HG03025 (cell line): Measurements from ENCODE around the gene PARVG.

Source experiments
- ATAC-seq: cut with Tn5 transposase; IDR thresholded peaks from one replicate; pipeline ENCODE4 v1.9.1; 2021; ENCODE audit warnings: mild to moderate bottlenecking, moderate library complexity; ENCODE audit not compliant: unreplicated experiment, low FRiP score

Gene PARVG

GRCh38 chr22:44210722-44211121 is 30.0 kb downstream of the PARVG start:
- ATAC-seq: no peak

DNA sequence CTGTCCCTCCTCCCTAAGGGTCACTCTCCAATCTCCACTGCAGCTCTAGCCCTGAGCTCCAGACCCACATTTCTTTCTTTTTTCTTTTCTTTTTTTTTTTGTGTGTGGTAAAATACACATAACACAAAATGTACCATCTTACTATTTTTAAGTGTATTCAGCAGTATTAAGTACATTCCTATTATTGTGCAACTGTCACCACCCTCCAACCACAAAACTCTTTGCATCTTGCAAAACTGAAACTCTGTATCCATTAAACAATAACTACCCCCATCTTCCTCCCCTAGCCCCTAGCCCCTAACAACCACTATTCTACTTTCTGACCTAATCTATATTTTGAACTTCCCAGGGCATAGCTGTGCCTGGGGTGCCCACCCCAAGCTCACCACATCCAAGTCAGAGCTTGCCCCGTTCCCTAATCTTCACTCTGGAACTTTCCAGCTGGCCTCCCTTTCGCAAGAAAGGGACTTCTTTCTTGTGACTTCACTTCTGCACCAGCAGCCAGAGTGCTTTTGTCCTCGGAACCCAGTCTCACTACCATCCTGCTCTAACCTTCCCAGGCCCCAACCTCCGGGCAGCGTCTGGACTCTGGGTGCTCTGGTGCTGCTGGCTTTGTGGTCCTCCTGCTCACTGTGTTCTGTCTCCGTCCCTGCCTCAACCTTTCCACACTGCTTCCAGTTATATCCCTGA is 30.7 kb downstream of the PARVG start:
- ATAC-seq: no peak

DNA sequence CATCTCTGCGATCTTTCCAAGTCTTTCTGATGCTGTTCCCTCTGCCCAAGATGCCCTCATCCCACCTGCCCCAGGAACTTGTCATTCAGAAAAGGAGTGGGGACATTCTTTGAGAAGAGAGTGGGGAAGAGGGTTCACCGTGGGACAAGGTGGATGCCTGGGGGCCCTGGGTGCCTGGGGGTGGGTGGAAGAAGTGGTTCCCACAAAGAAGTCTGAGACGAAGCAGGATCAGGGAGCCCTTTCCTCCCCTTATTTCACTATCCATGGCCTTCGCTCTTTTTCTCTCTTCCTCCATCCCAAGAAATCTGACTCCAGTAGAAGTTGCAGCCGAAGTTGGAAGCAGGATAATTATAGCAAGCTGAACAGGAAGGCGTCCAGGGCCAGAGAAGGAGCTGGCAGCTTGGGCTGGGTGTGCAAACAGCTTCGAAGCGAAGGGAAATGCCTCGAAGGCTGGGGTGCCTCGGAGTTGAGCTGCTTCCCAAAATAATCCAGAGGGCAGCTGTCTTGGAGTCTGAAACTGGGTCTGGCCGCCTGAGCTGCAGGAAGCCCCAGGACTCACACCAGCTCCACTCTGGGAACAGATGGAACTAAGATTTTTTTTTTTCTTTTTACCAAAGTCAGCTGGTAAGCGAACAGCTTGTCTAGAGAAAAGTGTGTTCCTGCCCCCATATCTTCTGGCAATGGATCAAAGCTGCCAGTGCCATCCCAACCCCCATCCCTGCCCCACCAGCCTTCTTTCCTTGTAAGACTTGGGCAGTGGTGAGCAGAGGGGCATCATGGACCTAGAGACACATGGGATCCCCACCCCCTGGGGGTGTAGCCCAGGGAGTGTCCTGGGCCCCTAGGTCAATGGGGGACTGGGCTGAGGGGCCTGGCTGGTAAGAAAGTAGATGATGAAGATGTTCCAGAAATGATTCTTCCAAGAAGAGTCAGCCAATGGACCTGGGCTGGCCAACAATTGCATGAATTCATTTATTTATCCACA is 31.5 kb downstream of the PARVG start:
- no peak for ATAC-seq

DNA sequence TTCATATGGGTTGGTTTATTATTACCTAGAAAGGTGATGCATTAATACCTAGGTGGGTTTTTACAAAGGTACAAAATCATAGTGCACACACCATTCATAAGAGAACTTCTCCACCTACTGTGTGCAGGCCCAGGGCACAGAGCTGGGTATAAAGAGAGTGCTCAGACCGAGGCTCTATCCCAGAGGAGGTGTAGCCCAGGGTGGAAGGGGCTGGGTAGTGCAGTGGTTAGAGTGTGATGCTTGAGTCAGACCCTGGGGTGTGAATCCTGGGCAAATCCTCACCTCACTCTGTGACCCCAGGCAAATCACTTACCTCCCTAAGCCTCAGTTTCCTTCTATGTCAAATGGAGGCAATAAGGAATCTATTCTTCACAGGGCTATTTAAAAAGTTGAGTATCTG is 32.2 kb downstream of the PARVG start:
- ATAC-seq: no peak

- no peak for ATAC-seq
Measured at GRCh38 chr22:44213489-44214043, 32.8 kb downstream of the PARVG start.

- ATAC-seq: no peak
Measured at GRCh38 chr22:44214187-44214586, 33.5 kb downstream of the PARVG start.

- no peak for ATAC-seq
Measured at GRCh38 chr22:44214764-44215163, 34.0 kb downstream of the PARVG start.

DNA sequence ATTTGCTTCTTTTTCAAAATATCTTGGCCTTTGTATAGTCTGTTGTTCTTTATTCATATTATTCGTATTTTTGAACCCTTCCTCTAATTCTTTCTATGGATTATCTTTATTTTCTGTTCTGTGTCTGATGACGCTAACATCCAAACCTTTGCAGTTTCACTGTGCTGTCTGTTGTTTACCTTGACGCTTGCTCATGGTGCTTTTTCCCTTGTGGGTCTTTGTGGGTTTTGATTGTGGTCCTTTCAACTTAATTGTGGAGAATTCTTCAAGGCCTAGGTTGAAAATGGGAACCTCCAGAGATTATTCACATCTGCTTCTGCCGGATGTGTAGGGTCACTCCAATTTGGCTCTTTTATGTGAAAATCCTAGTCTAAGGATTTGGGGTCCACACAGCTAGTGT is 34.6 kb downstream of the PARVG start:
- no peak for ATAC-seq

GRCh38 chr22:44217346-44217745 is 36.6 kb downstream of the PARVG start:
- ATAC-seq: no peak

GRCh38 chr22:44218071-44218470 is 37.3 kb downstream of the PARVG start:
- no peak for ATAC-seq

- no peak for ATAC-seq
Measured at GRCh38 chr22:44219101-44219870, 38.6 kb downstream of the PARVG start.

GRCh38 chr22:44220727-44221680 is 40.3 kb downstream of the PARVG start:
- no peak for ATAC-seq

GRCh38 chr22:44221710-44222475 is 41.2 kb downstream of the PARVG start:
- no peak for ATAC-seq

DNA sequence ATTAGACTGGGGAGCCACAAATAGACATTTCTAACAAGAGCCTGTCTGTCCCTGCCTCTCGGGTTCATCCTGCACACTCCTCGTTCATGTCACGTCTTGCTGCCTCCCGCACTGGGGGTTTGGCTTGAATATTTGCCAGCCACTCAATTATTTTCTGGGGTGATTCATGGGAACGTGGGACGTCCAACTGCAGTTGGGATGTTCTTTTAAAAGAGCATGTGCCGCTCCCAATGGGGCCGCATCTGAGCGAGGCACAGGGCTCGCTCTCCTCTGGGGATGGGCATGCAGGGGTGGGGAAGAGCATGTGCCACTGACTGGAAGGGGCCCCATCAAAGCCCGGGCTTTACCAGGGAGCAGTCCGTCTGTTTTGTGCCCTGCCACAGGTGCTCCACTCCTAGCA is 43.4 kb downstream of the PARVG start:
- ATAC-seq: no peak

DNA sequence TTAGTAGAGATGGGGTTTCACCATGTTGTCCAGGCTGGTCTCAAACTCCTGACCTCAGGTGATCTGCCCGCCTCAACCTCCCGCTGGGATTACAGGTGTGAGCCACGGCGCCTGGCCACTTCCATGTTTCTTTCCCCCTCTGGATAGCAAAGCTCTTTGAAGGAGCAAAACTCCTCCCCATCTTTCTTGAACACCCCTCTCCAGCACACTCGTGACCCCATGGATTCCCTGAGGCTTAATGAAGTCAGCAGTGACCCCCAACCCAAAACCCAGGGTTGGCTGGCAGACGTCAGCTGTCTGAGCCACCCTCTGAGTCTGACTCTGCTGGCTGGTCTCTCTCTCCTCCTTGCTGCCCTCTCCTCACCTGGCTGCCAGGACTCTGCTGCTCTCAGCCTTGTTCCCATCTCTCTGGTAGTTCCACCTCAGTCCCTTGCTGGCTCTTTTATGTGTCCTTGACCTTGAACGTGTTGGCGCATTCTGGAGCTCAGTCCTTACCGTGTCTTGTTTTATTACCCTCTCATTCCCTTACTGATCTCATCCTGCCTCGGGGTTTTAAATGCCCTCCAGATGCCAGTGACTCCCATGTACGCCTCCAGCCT is 44.5 kb downstream of the PARVG start:
- no peak for ATAC-seq

GRCh38 chr22:44225812-44226211 is 45.1 kb downstream of the PARVG start:
- ATAC-seq: no peak

GRCh38 chr22:44229331-44229730 is 48.6 kb downstream of the PARVG start:
- no peak for ATAC-seq

- no peak for ATAC-seq
Measured at GRCh38 chr22:44229809-44230208, 49.1 kb downstream of the PARVG start.
